NB4 (cell line): ENCODE data around the gene ZNF497.
"Not testable (repeated sequence)": the region's sequence is repeated elsewhere in the genome, so short reads cannot be mapped to it uniquely, and the experiment has no call there.

Experiments used
- DNase-seq: peaks from one replicate; pipeline ENCODE4 v3.0.0; 2010; ENCODE audit warnings: low read depth
- H3K4me3 ChIP-seq: one replicate; pipeline ENCODE4 v1.5.1; 2011; ENCODE audit warnings: mild to moderate bottlenecking, low read depth, low read length, moderate library complexity
- MYC ChIP-seq: IDR thresholded peaks from 2 replicates; pipeline ENCODE4 v1.6.1; 2011; ENCODE audit warnings: low read depth, low read length
- POLR2A ChIP-seq: IDR thresholded peaks from 2 replicates; pipeline ENCODE4 v1.6.1; 2011; ENCODE audit warnings: mild to moderate bottlenecking; ENCODE audit not compliant: insufficient read length; ENCODE audit errors: extremely low read depth
- TF ChIP-seq, protein P1 (sequence below): IDR thresholded peaks from 2 replicates; pipeline ENCODE4 v1.6.1; 2011; ENCODE audit warnings: low read depth, low read length
- TF ChIP-seq, protein P2 (sequence below): IDR thresholded peaks from one replicate; pipeline ENCODE4 v1.5.1; 2012; ENCODE audit warnings: low read depth, low read length

ZNF497 gene

DNA sequence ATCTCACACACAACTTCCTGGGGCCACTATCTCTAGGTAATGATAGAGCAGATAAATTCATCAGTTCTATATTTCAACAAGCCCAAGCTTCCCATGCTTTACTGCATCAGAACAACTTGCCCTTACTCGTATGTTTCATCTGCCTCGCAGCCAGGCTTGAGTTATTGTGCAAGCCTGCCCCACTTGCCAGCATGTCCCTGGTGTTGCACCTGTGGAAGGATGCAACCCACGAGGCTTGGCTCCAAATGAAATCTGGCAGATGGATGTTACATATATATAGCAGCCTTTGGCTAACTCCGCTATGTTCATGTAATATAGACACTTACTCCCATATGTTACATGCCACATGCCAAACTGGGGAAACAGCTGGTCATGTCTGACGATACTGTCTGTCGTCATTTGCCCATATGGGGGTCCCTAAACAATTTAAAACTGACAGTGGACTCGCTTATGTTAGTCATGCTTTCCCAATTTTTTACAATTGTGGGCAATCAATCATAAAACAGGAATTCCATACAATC, 51.1 kb downstream of the ZNF497 start:
- DNase-seq = no peak
- TF ChIP-seq, protein P1, sequence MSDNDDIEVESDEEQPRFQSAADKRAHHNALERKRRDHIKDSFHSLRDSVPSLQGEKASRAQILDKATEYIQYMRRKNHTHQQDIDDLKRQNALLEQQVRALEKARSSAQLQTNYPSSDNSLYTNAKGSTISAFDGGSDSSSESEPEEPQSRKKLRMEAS = no peak
- no peak for TF ChIP-seq POLR2A
- TF ChIP-seq MYC = no peak
- TF ChIP-seq, protein P2, sequence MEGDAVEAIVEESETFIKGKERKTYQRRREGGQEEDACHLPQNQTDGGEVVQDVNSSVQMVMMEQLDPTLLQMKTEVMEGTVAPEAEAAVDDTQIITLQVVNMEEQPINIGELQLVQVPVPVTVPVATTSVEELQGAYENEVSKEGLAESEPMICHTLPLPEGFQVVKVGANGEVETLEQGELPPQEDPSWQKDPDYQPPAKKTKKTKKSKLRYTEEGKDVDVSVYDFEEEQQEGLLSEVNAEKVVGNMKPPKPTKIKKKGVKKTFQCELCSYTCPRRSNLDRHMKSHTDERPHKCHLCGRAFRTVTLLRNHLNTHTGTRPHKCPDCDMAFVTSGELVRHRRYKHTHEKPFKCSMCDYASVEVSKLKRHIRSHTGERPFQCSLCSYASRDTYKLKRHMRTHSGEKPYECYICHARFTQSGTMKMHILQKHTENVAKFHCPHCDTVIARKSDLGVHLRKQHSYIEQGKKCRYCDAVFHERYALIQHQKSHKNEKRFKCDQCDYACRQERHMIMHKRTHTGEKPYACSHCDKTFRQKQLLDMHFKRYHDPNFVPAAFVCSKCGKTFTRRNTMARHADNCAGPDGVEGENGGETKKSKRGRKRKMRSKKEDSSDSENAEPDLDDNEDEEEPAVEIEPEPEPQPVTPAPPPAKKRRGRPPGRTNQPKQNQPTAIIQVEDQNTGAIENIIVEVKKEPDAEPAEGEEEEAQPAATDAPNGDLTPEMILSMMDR = no peak
- H3K4me3 ChIP-seq = no peak overlapping the region

DNA sequence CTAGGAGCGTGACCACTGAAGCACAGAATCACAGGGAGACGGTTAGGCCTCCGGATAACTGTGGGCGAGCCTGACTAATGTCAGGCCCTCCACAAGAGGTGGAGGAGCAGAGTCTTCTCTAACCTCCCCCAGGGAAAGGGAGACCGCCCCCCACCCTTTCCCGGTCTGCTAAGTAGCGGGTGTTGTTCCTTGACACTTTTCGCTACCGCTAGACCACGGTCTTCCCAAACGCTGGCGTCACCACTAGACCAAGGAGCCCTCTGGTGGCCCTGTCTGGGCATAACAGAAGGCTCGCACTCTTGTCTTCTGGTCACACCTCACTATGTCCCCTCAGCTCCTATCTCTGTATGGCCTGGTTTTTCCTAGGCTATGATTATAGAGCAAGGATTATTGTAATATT, 51.9 kb downstream of the ZNF497 start:
- DNase-seq = not testable (repeated sequence)

DNA sequence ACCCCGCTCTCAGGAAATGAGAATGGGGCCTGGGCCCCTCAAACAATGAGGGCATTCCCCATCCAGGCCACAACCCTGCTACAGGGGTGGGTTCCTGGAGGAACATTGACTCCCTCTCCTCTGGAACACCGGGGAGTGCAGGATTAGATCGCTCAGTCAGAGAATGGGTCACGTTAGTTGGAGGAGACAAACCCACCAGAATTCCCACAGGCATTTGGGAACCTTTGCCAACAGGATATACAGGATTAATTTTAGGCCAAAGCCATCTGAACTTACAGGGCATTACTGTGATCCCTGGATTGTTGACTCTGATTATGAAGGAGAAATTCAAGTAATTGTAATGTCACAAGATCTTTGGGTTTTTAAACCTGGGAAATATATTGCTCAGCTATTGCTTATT, 54.8 kb downstream of the ZNF497 start:
- H3K4me3 ChIP-seq = no peak overlapping the region
- TF ChIP-seq, protein P2 = no peak
- TF ChIP-seq, protein P1 = no peak
- no peak for TF ChIP-seq POLR2A
- TF ChIP-seq MYC = no peak
- DNase-seq = no peak

More for the DNA sequence above, 51.9 kb downstream of the ZNF497 start:
- H3K4me3 ChIP-seq = not testable (repeated sequence)

DNA sequence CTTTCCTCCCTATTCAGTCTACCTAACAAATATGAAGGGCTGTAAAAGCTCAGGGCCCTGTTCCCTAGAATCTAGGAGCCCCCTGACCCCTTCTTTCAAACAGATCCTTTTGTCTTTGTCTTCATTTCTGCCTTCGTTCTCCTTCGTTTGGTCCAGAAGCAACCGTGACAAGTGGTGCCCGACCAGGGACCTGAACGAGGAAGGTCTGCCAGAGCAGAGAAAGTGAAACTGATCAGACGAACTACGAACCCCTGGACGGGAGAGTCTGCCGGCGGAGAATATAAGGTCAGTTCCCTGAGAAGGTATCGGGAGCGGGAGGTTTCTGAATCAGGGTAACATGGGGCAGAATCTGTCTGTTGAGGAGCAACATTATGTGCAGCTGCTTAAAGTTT, 56.6 kb downstream of the ZNF497 start:
- H3K4me3 ChIP-seq = peak overlapping the region; percentile 92
- DNase-seq = peak; percentile 36
- TF ChIP-seq, protein P1 = no peak
- TF ChIP-seq MYC = no peak
- no peak for TF ChIP-seq POLR2A
- TF ChIP-seq, protein P2 = no peak

DNA sequence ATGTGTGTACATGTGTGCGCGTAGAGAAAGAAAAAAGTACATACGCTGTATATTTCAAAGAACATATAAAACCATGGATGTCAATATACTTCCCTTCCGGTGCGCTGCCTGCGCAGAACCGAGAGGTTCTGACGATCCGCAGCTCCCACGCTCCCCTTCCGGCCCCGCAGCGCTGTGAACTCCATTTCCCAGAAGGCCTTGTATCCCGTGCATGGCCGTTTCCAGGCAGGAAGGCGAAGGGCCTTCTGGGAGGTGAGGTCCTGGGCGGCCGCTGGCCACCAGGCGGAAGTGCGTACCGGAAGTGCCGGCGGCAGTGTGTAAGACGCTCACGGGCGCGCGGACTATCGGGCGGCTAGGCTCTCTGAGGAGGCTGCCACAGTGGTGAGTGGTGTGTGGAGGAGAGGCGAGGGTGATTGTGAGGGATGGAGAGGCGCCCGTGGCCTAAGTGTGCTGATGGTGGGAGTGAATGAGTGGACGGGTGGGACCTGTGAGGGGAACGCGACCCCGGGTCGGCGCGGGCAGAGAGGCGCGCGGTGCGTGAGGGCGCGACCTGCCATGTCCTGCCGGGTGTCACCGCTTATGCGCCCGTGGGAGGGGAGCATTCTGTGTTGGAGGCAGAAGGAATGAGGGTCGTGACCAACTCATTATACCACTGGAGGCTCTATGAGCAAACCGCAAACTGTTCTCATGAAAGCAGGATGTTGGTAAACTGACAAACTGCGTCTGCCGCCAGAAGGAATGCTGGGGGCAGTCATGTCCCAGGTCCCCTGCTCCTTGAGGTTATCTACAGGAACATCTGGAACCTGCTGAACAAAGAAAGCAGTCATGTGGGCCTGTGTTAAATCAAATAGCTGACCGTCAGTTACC, 57.3 kb downstream of the ZNF497 start, which contains the start of gene ERVK3-1:
TSS of gene ERVK3-1 (plus strand) at position 313 of the 867 bp plus-strand sequence. CDS start 6,792 bp downstream, outside the sequence.
- H3K4me3 ChIP-seq = peak within 1 kb of the TSS; percentile 92
- peak; percentile 87 for TF ChIP-seq POLR2A
- TF ChIP-seq, protein P2 = no peak
- TF ChIP-seq MYC = peak; percentile 70; the same call in 1 of the 2 replicates
- TF ChIP-seq, protein P1 = no peak; the same call in 1 of the 2 replicates
- peak; percentile 96 for DNase-seq

DNA sequence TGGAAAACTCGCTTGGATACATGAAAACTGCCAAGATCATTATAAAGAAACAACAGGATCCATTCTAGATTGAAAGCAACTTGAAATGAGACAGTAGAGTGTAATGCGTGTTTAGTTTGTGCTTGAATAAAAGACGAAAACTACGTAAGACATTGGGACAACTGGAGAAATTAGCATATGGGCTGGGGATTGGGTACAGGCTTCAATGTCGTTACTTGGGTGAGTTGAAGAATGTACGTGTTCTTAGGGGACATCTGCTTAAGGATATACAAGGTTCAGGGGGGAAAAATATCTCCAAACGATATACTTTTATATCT, 57.8 kb downstream of the ZNF497 start:
- peak overlapping the region; percentile 92 for H3K4me3 ChIP-seq
- DNase-seq = no peak
- no peak for TF ChIP-seq MYC
- TF ChIP-seq, protein P1 = no peak
- TF ChIP-seq, protein P2 = no peak
